Transverse colon (tissue), 4 donors: ENCODE measurements around the gene IRGQ. TPM values are rescaled to one million over a fixed set of nuclear protein-coding genes. Genes with fewer than 3 reads are reported as not detected.
"Not testable (repeated sequence)": the region's sequence is repeated elsewhere in the genome, so short reads cannot be mapped to it uniquely, and the experiment has no call there.

ENCODE experiments used
- DNase-seq: peaks from one replicate; pipeline ENCODE4 v3.0.0-alpha.2; 2019
- H3K27ac ChIP-seq, 4 donors: fragments of 200-600 bp; sonication (generic); 2 replicates each; pipeline ENCODE4 v1.5.1; 2016 to 2018; ENCODE audit warnings: inconsistent platforms in 4 of 4
- H3K27me3 ChIP-seq: fragments of 200-600 bp; sonication (generic); 2 replicates; pipeline ENCODE4 v1.5.1; 2017; ENCODE audit warnings: inconsistent platforms
- H3K36me3 ChIP-seq, 4 donors: fragments of 200-600 bp; sonication (generic); 2 replicates each; pipeline ENCODE4 v1.5.1; 2017 to 2019; ENCODE audit warnings: inconsistent platforms in 4 of 4
- H3K4me1 ChIP-seq, 4 donors: fragments of 200-600 bp; sonication (generic); 2 replicates each; pipeline ENCODE4 v1.5.1; 2017 to 2020; ENCODE audit warnings: inconsistent platforms in 4 of 4
- H3K4me3 ChIP-seq, 4 donors: fragments of 200-600 bp; sonication (generic); 1 replicate in 1 of 4; 2 replicates in 3 of 4; pipeline versions ENCODE4 v1.5.1 to v1.6.1; 2017 to 2019; ENCODE audit warnings: inconsistent platforms in 4 of 4
- H3K9me3 ChIP-seq, 2 donors: fragments of 200-600 bp; sonication (generic); 2 replicates each; pipeline ENCODE4 v1.5.1; 2017 to 2019; ENCODE audit warnings: inconsistent platforms in 2 of 2
- EP300 ChIP-seq: sonication (generic); formaldehyde crosslinking; IDR thresholded peaks from one replicate; pipeline ENCODE4 v1.6.1; 2017; ENCODE audit warnings: antibody characterized with exemption, low read depth
- POLR2A ChIP-seq: fragments of 450-650 bp; IDR thresholded peaks from one replicate; pipeline ENCODE4 v1.6.1; 2016; ENCODE audit warnings: antibody characterized with exemption, mild to moderate bottlenecking, moderate library complexity
- POLR2AphosphoS5 ChIP-seq, 3 donors: sonication (generic); formaldehyde crosslinking; IDR thresholded peaks; one replicate each; pipeline ENCODE4 v1.6.1; 2016; ENCODE audit warnings: antibody characterized with exemption in 3 of 3
- WGBS, 2 donors: methylation state at CpG; one replicate each; pipeline ENCODE4 v1.1.5; 2018; ENCODE audit warnings: low coverage in 1 of 2; 5-methylcytosine and 5-hydroxymethylcytosine counted together
- in situ Hi-C, 4 donors: fragments of 200-750 bp; cut with MboI; loops; one replicate each; pipeline versions ENCODE4 v1.15.0 to v1.15.1; 2017; ENCODE audit warnings: low sequenced_read_pairs in 3 of 4, low pct_ligation_motif_present in 1 of 4, low pct_unique_long_range_greater_than_20kb in 1 of 4
- intact Hi-C: fragments of 100-400 bp; cut with DNase I; formaldehyde crosslinking; loops from one replicate; pipeline ENCODE4 v1.15.1; 2023; ENCODE audit warnings: low total_unique reads
- total RNA-seq, 4 donors: library from RNA; depleted of rRNA; stranded (reverse); fragments of >200 nt; gene quantifications; one replicate each; pipeline ENCODE4 v1.1.0, GENCODE V29; 2016
- TF ChIP-seq, protein P1 (sequence below), 5 experiments: fragments of 200-600 bp in 3 of 5; fragments of 450-650 bp in 2 of 5; sonication (generic) in 3 of 5; IDR thresholded peaks; 1 replicate in 2 of 5; 2 replicates in 3 of 5; pipeline ENCODE4 v1.5.1; 2016 to 2017; ENCODE audit warnings: antibody characterized with exemption in 5 of 5, inconsistent platforms in 3 of 5, mild to moderate bottlenecking in 2 of 5, moderate library complexity in 1 of 5

Gene IRGQ
- total RNA-seq, 4 donors from 2014 or later = 15.7 to 32.5 (median 24.7) TPM

DNA sequence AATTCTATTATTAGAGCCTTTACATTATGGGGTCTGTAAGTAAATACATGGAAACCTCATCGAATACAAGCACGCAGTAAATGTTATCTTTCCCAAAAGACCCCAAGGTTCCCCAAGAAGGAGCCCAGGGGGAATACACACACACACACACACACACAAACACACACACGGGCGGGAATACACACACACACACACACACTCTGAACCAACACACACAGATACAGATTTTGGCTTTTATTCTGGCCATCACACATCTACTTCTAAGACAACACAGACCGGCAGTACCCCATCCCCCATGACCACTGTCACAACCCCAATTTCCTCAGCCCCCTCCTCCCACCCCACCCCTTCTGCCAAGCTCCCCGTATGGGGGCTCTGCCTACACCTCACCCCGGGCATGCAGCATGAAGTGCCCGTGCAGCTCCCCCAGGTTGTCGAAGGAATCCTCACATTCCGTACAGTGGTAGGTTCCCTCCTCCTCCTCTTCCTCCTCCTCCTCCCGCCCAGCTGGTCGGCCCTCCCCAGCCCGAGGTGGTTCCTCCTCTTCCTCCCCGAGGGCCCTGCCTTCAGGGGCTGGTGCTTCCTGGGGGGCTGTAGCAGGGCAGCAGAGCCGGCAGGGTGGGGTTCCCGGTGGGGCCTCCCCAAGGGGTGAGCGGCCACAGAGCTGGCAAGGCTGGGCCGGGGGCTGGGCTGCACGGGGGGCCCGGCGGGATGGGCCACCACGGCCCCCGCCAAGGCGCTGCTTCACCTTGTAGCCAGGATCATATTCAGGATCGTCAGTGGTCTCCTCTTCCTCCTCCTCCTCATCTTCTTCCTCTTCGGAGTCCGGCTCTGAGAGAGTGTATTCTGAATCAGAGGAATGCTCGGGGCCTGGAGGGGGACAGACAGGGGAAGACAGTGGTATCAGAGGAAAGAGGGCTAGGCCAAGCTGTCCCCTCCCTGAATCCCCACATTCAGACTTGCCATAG lies 11.6 kb upstream of the IRGQ start:
- H3K9me3 ChIP-seq = no peaks in the 10 kb centered on the region
- intact Hi-C loops = no loop called here
- H3K27ac ChIP-seq = no peak overlapping the region
- no peaks in the 10 kb centered on the region for H3K36me3 ChIP-seq
- TF ChIP-seq, protein P1, sequence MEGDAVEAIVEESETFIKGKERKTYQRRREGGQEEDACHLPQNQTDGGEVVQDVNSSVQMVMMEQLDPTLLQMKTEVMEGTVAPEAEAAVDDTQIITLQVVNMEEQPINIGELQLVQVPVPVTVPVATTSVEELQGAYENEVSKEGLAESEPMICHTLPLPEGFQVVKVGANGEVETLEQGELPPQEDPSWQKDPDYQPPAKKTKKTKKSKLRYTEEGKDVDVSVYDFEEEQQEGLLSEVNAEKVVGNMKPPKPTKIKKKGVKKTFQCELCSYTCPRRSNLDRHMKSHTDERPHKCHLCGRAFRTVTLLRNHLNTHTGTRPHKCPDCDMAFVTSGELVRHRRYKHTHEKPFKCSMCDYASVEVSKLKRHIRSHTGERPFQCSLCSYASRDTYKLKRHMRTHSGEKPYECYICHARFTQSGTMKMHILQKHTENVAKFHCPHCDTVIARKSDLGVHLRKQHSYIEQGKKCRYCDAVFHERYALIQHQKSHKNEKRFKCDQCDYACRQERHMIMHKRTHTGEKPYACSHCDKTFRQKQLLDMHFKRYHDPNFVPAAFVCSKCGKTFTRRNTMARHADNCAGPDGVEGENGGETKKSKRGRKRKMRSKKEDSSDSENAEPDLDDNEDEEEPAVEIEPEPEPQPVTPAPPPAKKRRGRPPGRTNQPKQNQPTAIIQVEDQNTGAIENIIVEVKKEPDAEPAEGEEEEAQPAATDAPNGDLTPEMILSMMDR (IDR thresholded peaks at IDR 0.05) = no peak
- TF ChIP-seq EP300 (no peak), POLR2A (no peak), POLR2AphosphoS5 (IDR thresholded peaks at IDR 0.05) (no peak)
- in situ Hi-C loops = no loop called here
- H3K27me3 ChIP-seq = no peaks in the 10 kb centered on the region
- WGBS, 2 donors = 83 to 90% methylated on average over 5 to 21 of the region's 28 CpGs
- no peak overlapping the region for H3K4me3 ChIP-seq
- H3K4me1 ChIP-seq = no peaks in the 10 kb centered on the region
- no peak for DNase-seq

DNA sequence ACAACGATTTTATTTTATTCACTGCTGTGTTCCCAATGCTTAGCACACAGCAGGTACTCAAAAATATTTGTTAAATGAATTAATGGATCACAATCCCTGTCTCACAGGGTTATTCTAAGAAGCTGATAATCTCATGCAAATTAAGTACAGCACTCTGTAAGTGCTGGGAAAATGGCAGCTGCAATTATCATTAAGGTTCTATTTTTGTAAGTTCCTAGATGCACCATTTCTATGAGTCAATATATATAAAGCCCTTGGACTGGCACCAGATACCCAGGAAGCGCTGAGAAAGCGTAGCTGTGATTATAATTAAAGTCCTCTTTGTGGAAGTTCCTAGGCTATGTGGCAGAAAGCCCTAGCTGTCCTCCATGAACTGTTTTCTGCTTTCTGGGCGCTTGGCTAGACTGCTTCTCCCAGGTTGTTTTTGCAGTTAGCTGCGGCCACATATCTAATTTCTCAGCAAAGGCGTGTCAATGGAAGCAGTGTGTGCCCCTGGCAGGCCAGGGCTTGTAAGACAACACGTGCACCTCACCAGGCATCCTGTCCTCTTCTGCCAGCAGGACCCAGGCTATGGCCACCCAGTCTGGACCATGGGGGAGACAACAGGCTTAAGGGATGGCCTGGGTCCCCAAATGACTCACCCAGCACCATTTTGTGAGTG lies 10.8 kb upstream of the IRGQ start:
- DNase-seq = no peak
- WGBS, 2 donors = 94 to 96% methylated on average over 6 to 7 of the region's 7 CpGs
- no peaks in the 10 kb centered on the region for H3K9me3 ChIP-seq
- H3K36me3 ChIP-seq = no peaks in the 10 kb centered on the region
- TF ChIP-seq, protein P1 (IDR thresholded peaks at IDR 0.05) = no peak
- TF ChIP-seq EP300 (no peak), POLR2A (no peak)
- no peak overlapping the region for H3K27ac ChIP-seq
- no peaks in the 10 kb centered on the region for H3K4me1 ChIP-seq
- in situ Hi-C loops = no loop called here
- H3K4me3 ChIP-seq = no peak overlapping the region
- intact Hi-C loops = no loop called here
- no peaks in the 10 kb centered on the region for H3K27me3 ChIP-seq

DNA sequence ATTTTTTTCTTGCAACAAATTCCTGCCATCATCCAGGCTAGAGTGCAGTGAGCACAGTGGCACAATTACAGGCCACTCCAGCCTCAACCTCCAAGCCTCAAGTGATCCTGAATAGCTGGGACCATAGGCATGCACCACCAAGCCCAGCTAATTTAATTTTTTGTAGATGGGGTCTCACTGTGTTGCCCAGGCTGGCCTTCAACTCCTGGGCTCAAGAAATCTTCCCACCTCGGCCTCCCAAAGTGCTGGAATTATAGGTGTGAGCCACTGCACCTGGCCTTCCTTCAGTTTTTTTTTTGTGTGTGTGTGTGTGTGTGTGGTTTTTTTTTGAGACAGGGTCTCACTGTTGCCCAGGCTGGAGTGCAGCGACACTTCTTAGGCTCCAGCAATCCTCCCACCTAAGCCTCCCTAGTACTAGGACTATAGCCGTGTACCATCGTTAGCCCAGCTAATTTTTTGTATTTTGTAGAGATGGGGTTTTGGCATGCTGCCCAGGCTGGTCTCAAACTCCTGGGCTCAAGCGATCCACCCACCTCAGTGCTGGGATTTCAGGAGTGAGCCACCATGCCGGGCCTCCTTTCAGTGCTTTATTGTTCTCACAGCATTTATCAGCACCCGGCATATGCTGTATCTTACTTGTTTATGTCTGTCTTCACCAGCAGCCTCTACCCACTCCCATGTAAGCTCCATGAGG lies 10.1 kb upstream of the IRGQ start:
- no peaks in the 10 kb centered on the region for H3K27me3 ChIP-seq
- no peak overlapping the region for H3K4me3 ChIP-seq
- no peak for TF ChIP-seq POLR2AphosphoS5 (IDR thresholded peaks at IDR 0.05)
- 76 to 77% methylated on average over 4 to 7 of the region's 7 CpGs for WGBS, 2 donors
- in situ Hi-C loops (no loop called here), intact Hi-C loops (no loop called here)
- H3K27ac ChIP-seq = no peak overlapping the region
- no peak for DNase-seq
- H3K4me1 ChIP-seq = no peaks in the 10 kb centered on the region
- no peaks in the 10 kb centered on the region for H3K36me3 ChIP-seq
- no peaks in the 10 kb centered on the region for H3K9me3 ChIP-seq

DNA sequence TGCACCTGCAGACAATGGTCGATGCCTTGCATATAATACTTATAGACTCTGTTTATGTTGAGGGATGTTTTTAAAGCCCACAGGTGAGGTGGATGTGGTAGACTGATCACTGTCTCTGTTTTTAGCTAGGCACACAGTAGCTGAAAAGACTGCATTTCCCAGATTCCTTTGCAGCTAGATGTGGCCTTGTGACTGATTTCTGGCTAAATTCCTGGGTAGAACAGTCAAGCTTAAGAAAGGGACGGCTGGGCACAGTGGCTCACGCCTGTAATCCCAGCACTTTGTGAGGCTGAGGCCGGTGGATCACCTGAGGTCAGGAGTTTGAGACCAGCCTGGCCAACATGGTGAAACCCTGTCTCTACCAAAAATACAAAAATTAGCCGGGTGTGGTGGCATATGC lies 4.4 kb upstream of the IRGQ start:
- intact Hi-C loops, H3K36me3 ChIP-seq, H3K9me3 ChIP-seq, in situ Hi-C loops, H3K27me3 ChIP-seq, DNase-seq, H3K4me3 ChIP-seq, H3K27ac ChIP-seq: not testable (repeated sequence)
- 74 to 80% methylated on average over 1 to 5 of the region's 5 CpGs for WGBS, 2 donors
- peaks cover 12 to 18% (median 15%) of the 10 kb centered on the region in 4 donors for H3K4me1 ChIP-seq
